Sciatic nerve (tissue), 2 donors: ENCODE measurements around the gene POLR1C. TPM values are rescaled to one million over a fixed set of nuclear protein-coding genes. Genes with fewer than 3 reads are reported as not detected.
"Not testable (repeated sequence)": the region's sequence is repeated elsewhere in the genome, so short reads cannot be mapped to it uniquely, and the experiment has no call there.

ENCODE experiments used
- ATAC-seq: fragments of 200-7000 bp; cut with Tn5 transposase; one replicate; pipeline ENCODE4 v1.9.1; 2020; ENCODE audit warnings: mild to moderate bottlenecking, moderate library complexity
- DNase-seq: peaks from one replicate; pipeline ENCODE4 v3.0.0-alpha.2; 2020; ENCODE audit warnings: low spot score
- intact Hi-C: fragments of 100-400 bp; cut with DNase I; formaldehyde crosslinking; loops from one replicate; pipeline ENCODE4 v1.14.2; 2022
- total RNA-seq: library from RNA; stranded (reverse); fragmentation: NEBNext Ultra II Directional; extraction: Animal tissue kit (Norgen Biotek cat#: 25700); gene quantifications from one replicate; pipeline ENCODE4 v1.2.1, GENCODE V29; 2021
- donor health status: DM: no; HTN: no; CAD: no.
- donor health status: DM: no; HTN: no; CAD: no.

POLR1C gene
- total RNA-seq, 1 donor from 2014 or later: 30.3 TPM

DNA sequence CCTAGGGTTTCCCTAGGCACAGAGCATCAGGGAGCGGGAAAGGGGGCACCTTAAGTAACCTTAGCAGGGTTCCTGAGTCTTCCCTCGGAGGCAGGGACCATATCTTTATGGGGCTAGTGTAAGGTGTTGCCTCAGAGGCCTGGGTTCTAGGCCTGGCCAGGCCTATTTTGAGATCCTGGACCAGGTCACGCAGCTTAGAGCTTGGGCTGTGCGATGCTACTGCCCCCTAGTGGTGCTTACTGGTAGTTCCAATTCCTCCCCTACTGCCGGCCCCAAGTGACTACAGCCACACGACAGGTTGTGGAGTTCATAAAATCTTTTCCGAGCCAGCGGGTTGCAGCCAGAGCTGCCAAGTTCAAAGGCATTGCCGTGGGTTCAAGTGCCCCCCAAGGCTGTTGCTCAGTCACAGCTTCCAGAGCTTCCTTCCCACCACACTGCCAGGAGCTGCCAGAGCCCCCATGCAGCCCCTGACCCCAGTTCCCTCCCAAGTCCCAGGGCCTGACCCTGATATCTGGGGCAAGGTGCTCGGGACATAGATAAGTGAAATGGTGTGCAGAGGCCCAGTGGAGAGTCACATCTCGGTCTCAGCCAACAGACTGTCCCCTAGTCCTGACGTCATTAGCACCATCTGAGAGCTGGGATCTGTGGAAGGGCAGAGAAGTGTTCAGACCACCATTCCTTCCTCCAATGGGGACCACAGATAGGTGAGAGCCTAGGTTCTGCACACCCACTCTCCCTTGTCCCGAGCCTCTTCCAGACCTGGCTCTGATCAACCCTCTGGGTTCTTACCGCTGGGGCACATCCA, 10.0 kb upstream of the POLR1C start:
- ATAC-seq (peak; percentile 74), DNase-seq (peak; percentile 89)
- intact Hi-C loops: loop anchor here (2.0 to 5.0 kb wide), 2 partner anchors 55 to 120 kb away; no protein-coding TSS in a partner anchor

DNA sequence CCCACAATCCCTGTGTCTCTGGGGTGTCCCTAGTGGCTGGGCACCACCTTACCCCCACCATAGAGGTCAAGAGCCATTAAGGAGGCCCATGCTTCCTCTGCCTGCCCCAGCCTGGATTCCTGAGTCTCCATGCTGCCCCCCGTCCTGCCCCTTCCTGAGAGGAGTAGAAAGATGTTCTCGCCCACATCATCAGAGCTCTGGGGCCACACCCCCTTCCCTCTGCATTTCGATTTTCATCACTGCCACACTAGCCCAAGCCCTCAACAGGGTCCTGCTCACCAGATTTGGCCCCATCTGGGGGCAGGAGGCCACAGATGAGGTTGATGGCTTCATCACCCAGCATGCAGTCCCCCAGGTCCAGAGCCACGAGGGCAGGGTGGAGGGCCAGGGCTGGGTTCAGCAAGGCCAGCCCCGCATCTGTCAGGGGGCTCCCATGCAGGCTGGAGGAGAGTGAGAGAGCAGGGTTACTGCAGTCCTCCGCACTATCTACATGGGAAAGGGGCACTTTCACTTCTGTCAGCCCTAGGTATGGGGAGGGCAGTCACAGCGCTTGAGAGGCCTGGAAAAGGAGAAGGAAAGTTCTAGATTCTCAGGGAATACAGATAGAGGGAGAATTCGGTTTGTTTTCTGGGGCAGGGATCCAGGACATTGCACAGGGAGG, 8.3 kb upstream of the POLR1C start:
- DNase-seq (no peak), ATAC-seq (no peak)
- intact Hi-C loops: loop anchor here (5.0 kb wide), 1 partner anchor 56 kb away; no protein-coding TSS in a partner anchor

DNA sequence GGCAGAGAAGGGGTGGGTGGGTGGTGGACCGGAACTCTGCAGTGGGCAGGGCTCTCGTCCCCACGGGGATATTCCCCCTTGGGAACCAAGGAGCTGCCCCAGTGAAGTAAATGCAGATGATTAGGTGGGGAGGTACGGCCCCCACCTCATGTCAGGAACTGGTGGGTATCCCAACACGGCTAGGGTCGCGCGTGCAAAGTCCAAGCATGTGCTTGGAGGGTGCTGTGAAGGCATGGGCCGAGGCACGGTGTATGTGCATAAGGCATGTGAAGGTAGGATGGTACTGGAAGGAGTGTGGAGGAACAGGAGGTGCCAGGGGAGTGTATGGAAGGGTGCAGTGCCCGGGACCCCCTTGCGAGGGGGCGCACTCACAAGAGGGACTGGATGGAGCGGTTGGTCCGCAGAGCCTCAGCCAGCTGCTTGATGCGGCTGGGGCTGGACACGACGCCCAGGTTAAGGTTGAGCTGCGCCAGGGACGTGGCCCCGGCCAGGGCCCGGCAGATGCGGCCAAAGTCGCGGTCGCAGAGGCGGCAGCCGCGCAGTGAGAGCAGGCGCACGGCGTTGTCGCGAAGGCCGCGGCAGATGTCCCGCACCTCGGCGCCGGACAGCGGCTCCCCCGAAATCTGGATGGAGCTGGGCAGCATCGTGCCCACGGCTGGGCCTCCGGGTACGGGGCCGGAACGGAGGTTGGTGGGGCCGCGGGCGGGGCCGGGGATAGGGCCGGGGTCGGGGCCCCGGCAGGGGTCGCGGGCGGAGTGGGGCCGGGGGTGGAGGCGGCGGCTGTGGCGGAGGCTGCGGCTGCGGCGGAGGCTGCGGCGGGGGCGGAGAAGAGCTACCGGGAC, 7.5 kb upstream of the POLR1C start:
- ATAC-seq (no peak), DNase-seq (no peak)
- intact Hi-C loops: loop anchor here (5.0 kb wide), 1 partner anchor 57 kb away; no protein-coding TSS in a partner anchor

DNA sequence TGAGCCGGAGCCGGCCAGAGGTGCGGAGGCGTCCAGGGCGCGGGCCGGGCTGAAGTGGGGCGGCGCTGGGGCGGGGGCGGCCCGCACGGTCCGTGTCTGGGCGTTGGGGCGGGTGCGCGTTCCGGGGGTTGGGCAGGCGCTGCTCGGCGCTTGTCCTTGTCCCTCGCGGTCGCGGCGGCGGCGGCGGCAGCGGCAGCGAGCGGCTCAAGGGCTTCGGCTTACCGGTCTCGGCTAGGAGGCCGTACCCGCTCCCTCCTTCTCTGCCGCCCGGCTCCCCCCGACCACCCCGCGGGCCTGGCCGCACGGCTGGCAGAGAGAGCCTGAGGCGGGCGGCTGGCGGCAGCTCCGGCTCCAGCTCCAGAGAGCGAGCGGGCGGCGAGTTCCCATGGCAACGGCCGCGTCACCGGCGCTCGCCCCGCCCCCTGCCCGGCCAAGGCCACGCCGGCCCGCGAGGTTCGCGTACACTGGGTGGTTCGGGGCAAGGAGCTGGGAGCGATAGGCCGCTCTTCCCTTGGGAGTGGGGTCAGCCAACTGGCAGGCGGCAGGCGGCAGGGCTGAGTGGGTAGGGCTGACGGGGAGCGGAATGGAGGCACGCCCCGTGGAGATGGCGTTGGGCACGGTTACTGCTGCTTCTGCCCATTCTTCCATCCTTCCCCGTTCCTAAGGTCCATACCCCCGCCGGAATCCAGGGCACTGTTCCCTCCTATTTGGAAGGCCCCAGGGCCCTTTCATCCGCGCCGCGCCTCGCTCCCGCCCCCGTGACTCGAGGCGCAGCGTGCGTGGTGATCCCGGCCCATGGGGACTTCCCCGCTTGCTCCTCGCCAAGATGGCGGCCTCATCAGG, 6.7 kb upstream of the POLR1C start, which contains the start of gene LRRC73:
LRRC73 (minus strand) TSS at position 363 of the 843 bp plus-strand sequence. CDS start 561 bp downstream, outside the sequence.
- DNase-seq (peak; percentile 93), ATAC-seq (peak; percentile 91)
- intact Hi-C loops: loop anchor here (5.0 kb wide), 1 partner anchor 58 kb away; no protein-coding TSS in a partner anchor

DNA sequence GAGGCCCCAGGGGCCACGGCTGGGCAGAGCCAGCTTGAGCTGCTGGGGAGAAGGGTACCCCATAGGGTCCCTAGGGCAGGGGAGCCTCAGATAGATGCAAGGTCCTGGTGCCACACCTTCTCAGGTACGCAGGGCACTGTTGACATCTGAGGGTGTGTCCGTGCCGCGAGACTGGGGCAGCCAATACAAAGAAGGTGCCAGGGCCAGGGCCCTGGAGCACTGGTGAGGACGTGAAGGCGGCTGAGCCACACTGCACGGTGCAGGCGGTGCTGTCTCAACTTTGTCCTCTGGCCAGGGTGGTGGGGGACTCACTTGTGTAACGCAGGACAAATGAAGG, 6.1 kb upstream of the POLR1C start:
- intact Hi-C loops: no loop called here
- no peak for DNase-seq
- no peak for ATAC-seq

DNA sequence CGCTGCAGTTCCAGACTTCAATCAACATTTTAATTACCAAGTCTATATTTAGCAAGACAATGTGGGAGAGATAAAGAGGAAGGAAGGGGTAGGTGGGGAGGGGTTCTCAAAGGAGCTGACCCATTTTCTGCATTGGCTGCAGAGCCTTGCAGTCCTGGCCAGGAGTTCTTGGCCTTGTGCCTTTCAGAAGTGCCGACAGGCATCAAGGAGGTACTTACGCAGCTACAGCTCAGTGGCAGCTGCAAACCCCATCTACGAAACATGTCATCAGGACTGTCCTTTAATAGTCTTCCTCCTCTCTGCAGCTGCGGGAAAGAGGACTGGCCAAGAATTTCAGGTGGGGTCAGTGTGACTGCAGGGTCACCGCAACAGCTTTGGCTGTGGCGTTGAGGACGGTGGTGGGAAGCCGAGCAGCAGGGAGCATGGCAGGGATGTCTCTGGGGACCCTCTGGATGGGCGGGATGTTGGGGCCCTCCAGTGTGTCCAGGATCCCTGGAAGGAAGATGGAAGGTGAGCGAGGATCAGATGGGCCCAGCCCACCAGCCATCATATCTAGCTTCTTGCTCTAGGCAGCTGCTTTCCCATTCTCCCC, 5.0 kb upstream of the POLR1C start:
- ATAC-seq (no peak), DNase-seq (no peak)
- intact Hi-C loops: no loop called here

DNA sequence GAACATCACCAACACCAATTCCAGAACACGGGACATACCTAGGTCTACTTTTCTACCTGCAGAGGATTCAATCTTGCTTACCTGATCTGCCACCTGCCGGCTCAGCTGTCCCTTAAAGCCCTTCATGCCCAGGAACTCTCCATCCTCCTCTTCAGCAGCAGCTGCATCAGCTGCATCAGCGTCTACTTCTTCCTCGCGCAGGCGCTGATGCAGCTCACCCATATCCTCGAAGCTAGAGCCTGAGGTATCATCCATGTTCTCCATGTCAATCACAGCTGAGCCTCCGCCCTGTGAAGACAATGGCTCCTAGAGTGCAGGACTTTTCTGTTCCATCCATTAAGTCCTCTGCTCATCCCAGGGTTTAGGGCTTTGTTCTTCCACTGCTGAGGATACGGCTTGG, 1.1 kb upstream of the POLR1C start:
- no peak for DNase-seq
- ATAC-seq: no peak
- intact Hi-C loops: loop anchor here (5.0 kb wide), 1 partner anchor 149 kb away; the partner anchor contains the start of gene ZNF318

DNA sequence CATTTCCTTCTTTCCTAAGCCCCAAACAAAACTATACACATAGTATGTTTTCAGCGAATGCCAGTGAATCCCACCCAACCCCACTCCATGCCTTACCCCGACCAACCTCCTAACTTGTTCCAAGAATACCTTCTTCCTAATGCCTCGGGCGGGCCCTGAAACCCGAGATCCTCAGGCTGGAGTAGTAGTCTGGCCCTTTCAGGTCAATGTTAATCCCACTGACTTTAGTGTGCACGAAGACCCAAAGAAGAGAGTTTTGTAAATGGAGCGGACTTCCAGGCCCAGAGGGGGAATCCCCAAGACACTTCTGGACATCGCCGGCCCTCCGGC, 557 bp upstream of the POLR1C start:
- intact Hi-C loops: loop anchor here (5.0 kb wide), 1 partner anchor 149 kb away; the partner anchor contains the start of gene ZNF318
- DNase-seq (no peak), ATAC-seq (peak; percentile 14)

DNA sequence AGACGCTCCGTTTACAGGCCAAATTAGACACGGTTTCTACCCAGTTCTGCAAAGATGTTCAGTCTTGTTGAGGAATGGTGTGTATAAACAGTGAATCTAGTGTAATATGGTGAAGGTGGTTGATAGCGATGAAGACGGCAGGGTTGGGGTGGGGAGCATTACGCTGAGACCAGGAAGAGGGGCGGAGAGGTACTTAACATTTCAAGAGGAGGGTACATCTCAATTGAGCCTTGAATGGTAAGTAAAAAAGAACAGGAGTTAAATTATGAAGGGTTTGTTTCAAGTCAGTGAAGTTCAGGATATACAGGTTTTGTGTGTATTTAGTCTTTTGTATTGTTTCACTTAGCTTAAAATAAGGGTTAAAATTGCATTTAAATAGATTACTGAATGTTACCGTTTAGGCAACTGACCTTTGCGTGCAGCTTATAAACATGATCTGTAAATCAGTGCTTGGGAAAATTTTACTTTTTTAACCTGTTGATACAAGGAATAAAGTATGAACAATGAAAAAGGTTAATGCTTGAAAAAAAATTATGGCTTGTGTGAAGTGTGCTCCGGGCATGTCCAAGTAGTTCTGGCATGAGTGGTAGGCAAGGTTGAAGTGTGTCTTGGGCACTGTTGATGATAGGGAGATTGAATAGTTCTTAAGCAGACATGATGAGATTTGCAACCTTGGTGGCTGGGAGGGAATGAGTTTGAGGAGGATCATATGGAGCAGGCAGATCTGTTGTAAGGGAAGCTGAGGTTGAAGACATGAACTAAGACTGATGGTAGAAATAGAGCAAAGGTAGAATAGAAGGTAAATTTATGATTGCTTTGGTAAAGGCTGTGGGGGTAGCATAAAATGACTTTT, 842 bp downstream of the POLR1C start:
- intact Hi-C loops: loop anchor here (5.0 kb wide), 1 partner anchor 150 kb away; the partner anchor contains the start of gene ZNF318
- no peak for ATAC-seq

DNA sequence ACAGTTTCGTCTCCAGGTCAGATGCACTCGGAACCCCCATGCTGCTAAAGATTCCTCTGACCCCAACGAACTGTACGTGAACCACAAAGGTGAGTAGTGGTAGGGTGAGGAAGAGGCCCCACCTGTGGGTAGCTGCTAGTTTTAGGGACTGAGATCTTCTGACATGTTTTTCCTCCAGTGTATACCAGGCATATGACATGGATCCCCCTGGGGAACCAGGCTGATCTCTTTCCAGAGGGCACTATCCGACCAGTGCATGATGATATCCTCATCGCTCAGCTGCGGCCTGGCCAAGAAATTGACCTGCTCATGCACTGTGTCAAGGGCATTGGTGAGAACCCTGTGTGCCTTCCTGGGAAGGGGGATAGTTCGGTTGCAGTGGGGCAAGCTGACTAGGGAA, 3.2 kb downstream of the POLR1C start:
- intact Hi-C loops: no loop called here
- no peak for DNase-seq
- ATAC-seq: no peak

More for the DNA sequence above, 842 bp downstream of the POLR1C start:
- DNase-seq: no peak

DNA sequence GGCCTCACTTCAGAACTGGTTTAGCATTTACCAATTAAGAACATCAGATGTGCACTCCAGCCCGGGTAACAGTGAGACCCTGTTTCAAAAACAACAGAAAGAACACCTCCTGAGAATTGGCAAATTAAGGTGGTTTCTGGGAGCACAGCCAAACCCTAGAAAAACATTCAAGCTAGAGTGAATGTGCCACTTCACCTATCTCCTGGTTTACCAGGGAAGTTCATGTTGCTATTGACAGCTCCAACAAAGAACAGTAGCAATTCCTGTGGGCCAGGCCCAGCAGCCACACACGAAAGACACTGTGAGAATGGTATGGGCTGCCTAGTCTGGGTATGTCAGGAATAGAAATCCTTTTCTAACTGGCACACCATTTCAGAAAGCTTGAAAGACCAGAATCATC, 4.9 kb downstream of the POLR1C start:
- intact Hi-C loops: no loop called here
- DNase-seq (no peak), ATAC-seq (no peak)

DNA sequence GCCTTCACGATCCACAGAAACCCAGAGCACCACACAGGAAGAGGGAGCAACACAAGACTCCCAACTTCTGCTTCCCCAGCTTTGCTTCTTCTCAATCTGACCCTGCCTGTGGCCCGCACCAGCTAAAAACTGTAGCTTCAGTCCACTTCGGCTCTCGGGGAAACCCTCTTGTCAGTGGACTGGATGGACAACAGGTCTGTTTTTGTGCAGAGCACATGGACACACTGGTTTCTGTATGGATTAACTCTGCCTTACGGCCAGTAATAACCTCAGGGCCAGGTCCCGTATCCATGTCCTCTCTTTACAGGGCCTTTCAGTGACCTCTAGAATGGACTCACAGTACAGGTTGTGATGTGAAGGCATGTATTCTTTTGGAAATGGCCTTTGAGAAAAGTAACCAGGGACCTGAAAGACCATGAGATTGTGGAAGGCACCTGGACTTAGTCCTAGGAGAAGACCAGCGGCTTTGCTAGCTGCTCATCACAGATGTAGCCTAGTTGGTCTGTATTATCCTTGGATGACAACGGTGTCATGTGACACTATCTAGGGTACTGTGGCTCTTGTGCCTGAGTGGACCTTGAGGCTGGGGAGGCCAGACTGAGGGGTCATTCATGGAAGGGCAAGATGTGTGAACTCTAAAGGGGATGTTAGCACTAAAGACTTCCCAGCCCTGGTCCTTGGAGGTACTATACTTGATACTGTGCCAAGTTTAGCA, 5.8 kb downstream of the POLR1C start:
- ATAC-seq: no peak

DNA sequence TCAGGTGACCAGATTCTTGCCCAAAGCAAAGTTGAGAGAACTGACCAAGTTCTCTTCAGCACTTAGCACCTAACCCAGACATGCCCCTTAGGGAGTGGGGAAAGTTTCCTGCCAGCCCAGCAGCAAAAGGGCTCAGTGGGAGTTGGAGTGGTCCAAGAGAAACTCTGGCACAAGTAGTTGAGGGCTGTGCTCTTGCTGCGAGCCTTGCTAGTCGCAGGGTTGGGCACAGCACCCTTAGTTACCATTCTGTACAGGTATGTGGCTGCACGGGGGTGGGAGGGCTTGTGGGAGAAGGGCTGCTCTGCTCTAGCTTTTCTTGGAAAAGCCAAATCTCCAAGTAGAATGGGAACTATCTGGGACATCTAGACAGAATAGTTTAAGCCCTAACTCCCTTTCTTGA, 6.4 kb downstream of the POLR1C start:
- DNase-seq (no peak), ATAC-seq (no peak)
- intact Hi-C loops: no loop called here

More for the DNA sequence above, 5.8 kb downstream of the POLR1C start:
- no peak for DNase-seq
- intact Hi-C loops: no loop called here

DNA sequence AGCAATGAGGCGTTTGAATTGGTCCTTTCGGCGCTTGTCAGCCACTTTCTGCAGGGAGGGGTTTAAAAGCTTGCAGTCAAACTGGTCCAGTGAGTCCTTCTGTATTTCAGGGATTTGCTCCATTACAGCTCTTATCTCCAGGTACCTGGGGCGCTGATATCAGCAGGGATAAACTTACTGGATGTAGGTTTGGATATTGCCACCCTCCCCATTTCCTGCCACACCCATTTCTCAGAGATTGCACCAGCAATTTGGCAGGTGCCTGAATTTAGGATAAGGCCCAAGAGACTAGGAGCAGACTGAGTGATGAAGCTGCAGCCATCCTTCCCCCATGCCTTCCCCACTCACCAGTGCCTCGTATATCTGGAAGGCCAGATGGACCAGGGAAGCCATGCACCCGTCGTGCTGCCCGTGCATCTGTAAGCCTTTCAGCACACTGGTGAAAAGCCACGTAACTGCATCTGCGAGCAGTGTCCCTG, 7.6 kb downstream of the POLR1C start:
- no peak for ATAC-seq
- intact Hi-C loops: no loop called here
- DNase-seq: no peak

DNA sequence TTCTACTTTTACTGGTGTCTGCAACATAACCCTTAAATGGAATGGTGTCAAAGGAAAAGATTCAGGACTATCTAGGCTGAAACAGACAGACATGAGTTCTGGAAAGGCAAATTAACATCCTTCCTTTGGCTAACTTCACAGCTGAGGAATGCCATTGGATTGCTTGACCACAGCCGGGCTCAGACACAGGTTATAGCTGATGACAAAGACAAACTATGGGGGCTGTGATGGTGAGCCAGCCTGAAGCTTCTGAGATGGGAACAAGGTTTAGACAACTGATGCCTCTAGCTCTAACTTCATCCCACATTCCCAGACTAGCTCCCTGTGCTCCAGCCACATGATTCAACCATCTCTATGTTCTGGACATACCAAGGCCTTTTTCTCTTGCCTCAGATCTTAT, 15.3 kb downstream of the POLR1C start:
- intact Hi-C loops: no loop called here
- DNase-seq (no peak), ATAC-seq (no peak)

DNA sequence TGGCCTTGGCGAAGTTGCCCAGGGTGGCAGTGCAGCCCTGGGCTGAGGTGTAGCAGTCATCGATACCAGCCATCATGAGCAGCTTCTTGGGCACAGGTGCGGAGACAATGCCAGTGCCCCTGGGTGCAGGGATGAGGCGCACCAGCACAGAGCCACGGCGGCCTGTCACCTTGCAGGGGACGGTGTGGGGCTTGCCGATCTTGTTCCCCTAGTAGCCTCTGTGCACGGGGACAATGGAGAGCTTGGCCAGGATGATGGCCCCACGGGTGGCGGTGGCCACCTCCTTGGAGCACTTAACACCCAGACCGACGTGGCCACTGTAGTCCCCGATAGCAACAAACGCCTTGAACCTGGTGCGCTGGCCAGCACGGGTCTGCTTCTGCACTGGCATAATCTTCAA, 22.1 kb downstream of the POLR1C start:
- DNase-seq, ATAC-seq, intact Hi-C loops: not testable (repeated sequence)
